HepG2 (cell line): ENCODE data around the gene VCL.

Experiments used
- ESRRA ChIP-seq: sonication (generic); formaldehyde crosslinking; IDR thresholded peaks from 2 replicates; pipeline ENCODE4 v1.5.1; 2020; ENCODE audit warnings: mild to moderate bottlenecking, low read depth, missing genetic modification reagents
- EZH2 ChIP-seq: conservative IDR thresholded peaks from 2 replicates; pipeline ENCODE4 v1.6.1; 2012; ENCODE audit warnings: mild to moderate bottlenecking, low read depth, low read length, moderate library complexity
- FOXJ3 ChIP-seq: sonication (generic); formaldehyde crosslinking; IDR thresholded peaks from 2 replicates; pipeline ENCODE4 v1.4.0; 2020; ENCODE audit warnings: missing genetic modification reagents, mild to moderate bottlenecking, borderline replicate concordance
- TRAFD1 ChIP-seq: sonication (generic); formaldehyde crosslinking; IDR thresholded peaks from 2 replicates; pipeline ENCODE4 v1.5.1; 2020; ENCODE audit warnings: missing genetic modification reagents, mild to moderate bottlenecking, borderline replicate concordance
- ZNF775 ChIP-seq: sonication (generic); formaldehyde crosslinking; IDR thresholded peaks from 2 replicates; pipeline ENCODE4 v1.4.0; 2020; ENCODE audit warnings: missing genetic modification reagents, mild to moderate bottlenecking, moderate library complexity, borderline replicate concordance

GRCh38 chr10:74122060-74122459 lies 124.1 kb downstream of the VCL start:
- no peak for TF ChIP-seq ZNF775 (CRISPR knock-in tag)
- no peak for TF ChIP-seq TRAFD1 (CRISPR knock-in tag)
- TF ChIP-seq EZH2: no peak
- TF ChIP-seq FOXJ3 (CRISPR knock-in tag): no peak
- no peak for TF ChIP-seq ESRRA (CRISPR knock-in tag)
